Measurements from ENCODE around the gene MUC5B.
"Not testable (repeated sequence)": the region's sequence is repeated elsewhere in the genome, so short reads cannot be mapped to it uniquely, and the experiment has no call there.

Gene MUC5B

GRCh38 chr11:1178906-1179305 lies 44.0 kb upstream of the MUC5B start:
- H3K27me3 ChIP-seq (ENCODE audit: control insufficient read depth in 5 of 5, insufficient read depth in 4 of 5, low read length in 5 of 5), result peaks cover 3 to 33% (median 9%) of the 10 kb centered on the region in 5 donors
- H3K27ac ChIP-seq (ENCODE audit: low read depth, low read length), result no peak overlapping the region
- no peak overlapping the region for H3K4me3 ChIP-seq (ENCODE audit: low read depth in 1 of 5, low read length in 5 of 5)
- no peaks in the 10 kb centered on the region for H3K36me3 ChIP-seq (ENCODE audit: control insufficient read depth in 5 of 5, insufficient read depth in 5 of 5, low read length in 5 of 5)
- H3K4me1 ChIP-seq (ENCODE audit: control insufficient read depth in 5 of 5, insufficient read depth in 5 of 5, low read length in 5 of 5), result no peaks in the 10 kb centered on the region
- H3K9ac ChIP-seq (ENCODE audit: low read length in 5 of 5), result no peak overlapping the region
- peaks cover 0 to 3% (median 0%) of the 10 kb centered on the region in 5 donors for H3K9me3 ChIP-seq (ENCODE audit: control insufficient read depth in 5 of 5, low read length in 5 of 5)

- H3K27ac ChIP-seq (ENCODE audit: low read depth, low read length), result no peak overlapping the region
- H3K36me3 ChIP-seq (ENCODE audit: control insufficient read depth in 5 of 5, insufficient read depth in 5 of 5, low read length in 5 of 5), result no peaks in the 10 kb centered on the region
- no peak overlapping the region for H3K4me3 ChIP-seq (ENCODE audit: low read depth in 1 of 5, low read length in 5 of 5)
- no peaks in the 10 kb centered on the region for H3K4me1 ChIP-seq (ENCODE audit: control insufficient read depth in 5 of 5, insufficient read depth in 5 of 5, low read length in 5 of 5)
- peaks cover 3 to 33% (median 9%) of the 10 kb centered on the region in 5 donors for H3K27me3 ChIP-seq (ENCODE audit: control insufficient read depth in 5 of 5, insufficient read depth in 4 of 5, low read length in 5 of 5)
- peaks cover 0 to 3% (median 0%) of the 10 kb centered on the region in 5 donors for H3K9me3 ChIP-seq (ENCODE audit: control insufficient read depth in 5 of 5, low read length in 5 of 5)
- no peak overlapping the region for H3K9ac ChIP-seq (ENCODE audit: low read length in 5 of 5)
Measured at GRCh38 chr11:1179641-1180040, 43.2 kb upstream of the MUC5B start.

GRCh38 chr11:1180171-1180570 lies 42.7 kb upstream of the MUC5B start:
- H3K4me1 ChIP-seq (ENCODE audit: control insufficient read depth in 5 of 5, insufficient read depth in 5 of 5, low read length in 5 of 5), result no peaks in the 10 kb centered on the region
- H3K36me3 ChIP-seq (ENCODE audit: control insufficient read depth in 5 of 5, insufficient read depth in 5 of 5, low read length in 5 of 5), result no peaks in the 10 kb centered on the region
- H3K9me3 ChIP-seq (ENCODE audit: control insufficient read depth in 5 of 5, low read length in 5 of 5), result peaks cover 0 to 6% (median 0%) of the 10 kb centered on the region in 5 donors
- no peak overlapping the region for H3K27ac ChIP-seq (ENCODE audit: low read depth, low read length)
- no peak overlapping the region for H3K4me3 ChIP-seq (ENCODE audit: low read depth in 1 of 5, low read length in 5 of 5)
- H3K9ac ChIP-seq (ENCODE audit: low read length in 5 of 5), result no peak overlapping the region
- H3K27me3 ChIP-seq (ENCODE audit: control insufficient read depth in 5 of 5, insufficient read depth in 4 of 5, low read length in 5 of 5), result peaks cover 3 to 33% (median 9%) of the 10 kb centered on the region in 5 donors

GRCh38 chr11:1180947-1181391 lies 41.9 kb upstream of the MUC5B start:
- Histone ChIP-seq H3K27me3 (ENCODE audit: control insufficient read depth in 5 of 5, insufficient read depth in 4 of 5, low read length in 5 of 5) (peaks cover 3 to 26% (median 8%) of the 10 kb centered on the region in 5 donors), H3K4me3 (ENCODE audit: low read depth in 1 of 5, low read length in 5 of 5) (no peak overlapping the region), H3K9me3 (ENCODE audit: control insufficient read depth in 5 of 5, low read length in 5 of 5) (peaks cover 0 to 6% (median 0%) of the 10 kb centered on the region in 5 donors)

GRCh38 chr11:1181420-1181819 lies 41.4 kb upstream of the MUC5B start:
- Histone ChIP-seq H3K36me3 (ENCODE audit: control insufficient read depth in 5 of 5, insufficient read depth in 5 of 5, low read length in 5 of 5) (no peaks in the 10 kb centered on the region), H3K27me3 (ENCODE audit: control insufficient read depth in 5 of 5, insufficient read depth in 4 of 5, low read length in 5 of 5) (peaks cover 3 to 23% (median 8%) of the 10 kb centered on the region in 5 donors), H3K9ac (ENCODE audit: low read length in 5 of 5) (no peak overlapping the region), H3K27ac (ENCODE audit: low read depth, low read length) (no peak overlapping the region), H3K4me3 (ENCODE audit: low read depth in 1 of 5, low read length in 5 of 5) (no peak overlapping the region), H3K4me1 (ENCODE audit: control insufficient read depth in 5 of 5, insufficient read depth in 5 of 5, low read length in 5 of 5) (no peaks in the 10 kb centered on the region), H3K9me3 (ENCODE audit: control insufficient read depth in 5 of 5, low read length in 5 of 5) (peaks cover 0 to 6% (median 0%) of the 10 kb centered on the region in 5 donors)

More at GRCh38 chr11:1180947-1181391, 41.9 kb upstream of the MUC5B start:
- no peaks in the 10 kb centered on the region for H3K4me1 ChIP-seq (ENCODE audit: control insufficient read depth in 5 of 5, insufficient read depth in 5 of 5, low read length in 5 of 5)
- H3K9ac ChIP-seq (ENCODE audit: low read length in 5 of 5), result no peak overlapping the region
- H3K27ac ChIP-seq (ENCODE audit: low read depth, low read length), result no peak overlapping the region
- no peaks in the 10 kb centered on the region for H3K36me3 ChIP-seq (ENCODE audit: control insufficient read depth in 5 of 5, insufficient read depth in 5 of 5, low read length in 5 of 5)

- no peaks in the 10 kb centered on the region for H3K36me3 ChIP-seq (ENCODE audit: control insufficient read depth in 5 of 5, insufficient read depth in 5 of 5, low read length in 5 of 5)
Measured at GRCh38 chr11:1181853-1182535, 40.9 kb upstream of the MUC5B start.

GRCh38 chr11:1184139-1184538 lies 38.7 kb upstream of the MUC5B start:
- not testable (repeated sequence) for H3K36me3 ChIP-seq (ENCODE audit: control insufficient read depth in 5 of 5, insufficient read depth in 5 of 5, low read length in 5 of 5); H3K9ac ChIP-seq (ENCODE audit: low read length in 5 of 5); H3K4me1 ChIP-seq (ENCODE audit: control insufficient read depth in 5 of 5, insufficient read depth in 5 of 5, low read length in 5 of 5); H3K9me3 ChIP-seq (ENCODE audit: control insufficient read depth in 5 of 5, low read length in 5 of 5); H3K4me3 ChIP-seq (ENCODE audit: low read depth in 1 of 5, low read length in 5 of 5); H3K27ac ChIP-seq (ENCODE audit: low read depth, low read length)
- peaks cover 3 to 18% (median 7%) of the 10 kb centered on the region in 5 donors for H3K27me3 ChIP-seq (ENCODE audit: control insufficient read depth in 5 of 5, insufficient read depth in 4 of 5, low read length in 5 of 5)

More at GRCh38 chr11:1181853-1182535, 40.9 kb upstream of the MUC5B start:
- H3K27ac ChIP-seq (ENCODE audit: low read depth, low read length), result no peak overlapping the region
- no peak overlapping the region for H3K9ac ChIP-seq (ENCODE audit: low read length in 5 of 5)
- H3K27me3 ChIP-seq (ENCODE audit: control insufficient read depth in 5 of 5, insufficient read depth in 4 of 5, low read length in 5 of 5), result peaks cover 3 to 23% (median 6%) of the 10 kb centered on the region in 5 donors
- peaks cover 0 to 6% (median 0%) of the 10 kb centered on the region in 5 donors for H3K9me3 ChIP-seq (ENCODE audit: control insufficient read depth in 5 of 5, low read length in 5 of 5)
- no peak overlapping the region for H3K4me3 ChIP-seq (ENCODE audit: low read depth in 1 of 5, low read length in 5 of 5)
- no peaks in the 10 kb centered on the region for H3K4me1 ChIP-seq (ENCODE audit: control insufficient read depth in 5 of 5, insufficient read depth in 5 of 5, low read length in 5 of 5)

- not testable (repeated sequence) for H3K9me3 ChIP-seq (ENCODE audit: control insufficient read depth in 5 of 5, low read length in 5 of 5); H3K4me1 ChIP-seq (ENCODE audit: control insufficient read depth in 5 of 5, insufficient read depth in 5 of 5, low read length in 5 of 5); H3K4me3 ChIP-seq (ENCODE audit: low read depth in 1 of 5, low read length in 5 of 5); H3K27ac ChIP-seq (ENCODE audit: low read depth, low read length); H3K9ac ChIP-seq (ENCODE audit: low read length in 5 of 5); H3K36me3 ChIP-seq (ENCODE audit: control insufficient read depth in 5 of 5, insufficient read depth in 5 of 5, low read length in 5 of 5)
- H3K27me3 ChIP-seq (ENCODE audit: control insufficient read depth in 5 of 5, insufficient read depth in 4 of 5, low read length in 5 of 5), result peaks cover 3 to 11% (median 4%) of the 10 kb centered on the region in 5 donors
Measured at GRCh38 chr11:1188451-1189130, 34.3 kb upstream of the MUC5B start.

- H3K27me3 ChIP-seq (ENCODE audit: control insufficient read depth in 5 of 5, insufficient read depth in 4 of 5, low read length in 5 of 5), result peaks cover 3 to 11% (median 5%) of the 10 kb centered on the region in 5 donors
- H3K27ac ChIP-seq (ENCODE audit: low read depth, low read length); H3K9ac ChIP-seq (ENCODE audit: low read length in 5 of 5); H3K36me3 ChIP-seq (ENCODE audit: control insufficient read depth in 5 of 5, insufficient read depth in 5 of 5, low read length in 5 of 5); H3K4me3 ChIP-seq (ENCODE audit: low read depth in 1 of 5, low read length in 5 of 5); H3K4me1 ChIP-seq (ENCODE audit: control insufficient read depth in 5 of 5, insufficient read depth in 5 of 5, low read length in 5 of 5); H3K9me3 ChIP-seq (ENCODE audit: control insufficient read depth in 5 of 5, low read length in 5 of 5): not testable (repeated sequence)
Measured at GRCh38 chr11:1189816-1190215, 33.0 kb upstream of the MUC5B start.

- H3K4me3 ChIP-seq (ENCODE audit: low read depth in 1 of 5, low read length in 5 of 5); H3K9ac ChIP-seq (ENCODE audit: low read length in 5 of 5); H3K36me3 ChIP-seq (ENCODE audit: control insufficient read depth in 5 of 5, insufficient read depth in 5 of 5, low read length in 5 of 5); H3K9me3 ChIP-seq (ENCODE audit: control insufficient read depth in 5 of 5, low read length in 5 of 5); H3K27ac ChIP-seq (ENCODE audit: low read depth, low read length); H3K4me1 ChIP-seq (ENCODE audit: control insufficient read depth in 5 of 5, insufficient read depth in 5 of 5, low read length in 5 of 5): not testable (repeated sequence)
- H3K27me3 ChIP-seq (ENCODE audit: control insufficient read depth in 5 of 5, insufficient read depth in 4 of 5, low read length in 5 of 5), result peaks cover 6 to 18% (median 13%) of the 10 kb centered on the region in 5 donors
Measured at GRCh38 chr11:1191786-1192470, 30.9 kb upstream of the MUC5B start.

Data from subcutaneous abdominal adipose tissue (tissue), 5 donors.